ENCODE results near the gene CABP1. TPM values are rescaled to one million over a fixed set of nuclear protein-coding genes. Genes with fewer than 3 reads are reported as not detected.
A peak's percentile ranks its signal among the peaks of the same experiment; 100 is the strongest.

Gene CABP1
- total and polyA plus RNA-seq, 9 of the 15 experiments (the other 6 are each of a cell fraction or from before 2014, with no cell fraction given) = not detected

DNA sequence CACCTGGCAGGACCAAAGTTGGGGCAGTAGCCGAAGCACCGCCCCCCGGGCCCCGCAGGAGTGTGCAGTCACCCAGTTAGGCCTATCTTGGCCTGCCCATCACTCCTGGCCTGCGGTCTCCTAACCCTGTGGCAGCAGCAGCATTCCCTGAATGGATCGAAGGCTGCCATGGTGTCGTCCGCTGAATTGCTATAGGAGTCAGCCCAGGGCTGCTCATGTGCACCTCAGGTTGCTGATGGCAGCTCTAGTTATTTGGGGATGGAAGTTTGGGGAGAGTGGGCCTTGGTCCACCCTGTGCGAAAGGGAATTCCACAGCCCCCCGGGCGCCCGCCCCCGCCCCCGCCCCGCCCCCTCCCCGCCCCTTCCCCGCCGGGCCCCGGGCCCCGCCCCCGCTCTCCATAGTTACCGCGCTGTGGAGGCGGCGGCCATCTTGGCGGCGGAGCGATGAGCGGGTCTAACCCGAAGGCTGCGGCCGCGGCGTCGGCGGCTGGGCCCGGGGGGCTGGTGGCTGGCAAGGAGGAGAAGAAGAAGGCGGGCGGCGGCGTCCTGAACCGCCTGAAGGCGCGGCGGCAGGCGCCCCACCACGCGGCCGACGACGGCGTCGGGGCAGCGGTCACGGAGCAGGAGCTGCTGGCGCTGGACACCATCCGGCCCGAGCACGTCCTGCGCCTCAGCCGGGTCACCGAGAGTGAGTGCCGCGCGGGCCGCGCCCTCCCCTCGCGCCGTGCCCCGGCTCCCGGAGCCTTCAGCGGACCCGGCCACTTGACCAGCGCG is 69.8 kb downstream of the CABP1 start, which contains the start of gene UNC119B (continued):
- peak; percentile 63 for TF ChIP-seq CXXC5 (CRISPR knock-in tag; IDR thresholded peaks at IDR 0.05)
- TF ChIP-seq CTBP1 (IDR thresholded peaks at IDR 0.05; ENCODE audit: borderline replicate concordance) = peak; percentile 44; the same call in 1 of the 2 replicates
- no peak for TF ChIP-seq CREB1 (IDR thresholded peaks at IDR 0.05)
- TF ChIP-seq CREB1 (CRISPR knock-in tag; IDR thresholded peaks at IDR 0.05) = peak; percentile 56
- TF ChIP-seq TAF1 (IDR thresholded peaks at IDR 0.05; ENCODE audit: control insufficient read depth, extremely low read depth, insufficient read depth, low read length, severe bottlenecking) = peak; percentile 41
- peak; percentile 20 to 58; a peak in 2 of 4 replicates for TF ChIP-seq MAZ (CRISPR knock-in tag; conservative IDR thresholded peaks at IDR 0.05 in 1 of 2, IDR thresholded peaks at IDR 0.05 in 1 of 2)
- TF ChIP-seq, protein P1, sequence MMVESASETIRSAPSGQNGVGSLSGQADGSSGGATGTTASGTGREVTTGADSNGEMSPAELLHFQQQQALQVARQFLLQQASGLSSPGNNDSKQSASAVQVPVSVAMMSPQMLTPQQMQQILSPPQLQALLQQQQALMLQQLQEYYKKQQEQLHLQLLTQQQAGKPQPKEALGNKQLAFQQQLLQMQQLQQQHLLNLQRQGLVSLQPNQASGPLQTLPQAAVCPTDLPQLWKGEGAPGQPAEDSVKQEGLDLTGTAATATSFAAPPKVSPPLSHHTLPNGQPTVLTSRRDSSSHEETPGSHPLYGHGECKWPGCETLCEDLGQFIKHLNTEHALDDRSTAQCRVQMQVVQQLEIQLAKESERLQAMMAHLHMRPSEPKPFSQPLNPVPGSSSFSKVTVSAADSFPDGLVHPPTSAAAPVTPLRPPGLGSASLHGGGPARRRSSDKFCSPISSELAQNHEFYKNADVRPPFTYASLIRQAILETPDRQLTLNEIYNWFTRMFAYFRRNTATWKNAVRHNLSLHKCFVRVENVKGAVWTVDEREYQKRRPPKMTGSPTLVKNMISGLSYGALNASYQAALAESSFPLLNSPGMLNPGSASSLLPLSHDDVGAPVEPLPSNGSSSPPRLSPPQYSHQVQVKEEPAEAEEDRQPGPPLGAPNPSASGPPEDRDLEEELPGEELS (CRISPR knock-in tag; IDR thresholded peaks at IDR 0.05; ENCODE audit: borderline replicate concordance) = peak; percentile 32; the same call in 1 of the 2 replicates
- TF ChIP-seq TBP (optimal IDR thresholded peaks at IDR 0.05; ENCODE audit: low read depth, low read length) = peak; percentile 56
- TF ChIP-seq CCNT2 (IDR thresholded peaks at IDR 0.05; ENCODE audit: borderline replicate concordance, extremely low read depth, insufficient read length, low read depth, low read length) = peak; percentile 30
- TF ChIP-seq, protein P2, sequence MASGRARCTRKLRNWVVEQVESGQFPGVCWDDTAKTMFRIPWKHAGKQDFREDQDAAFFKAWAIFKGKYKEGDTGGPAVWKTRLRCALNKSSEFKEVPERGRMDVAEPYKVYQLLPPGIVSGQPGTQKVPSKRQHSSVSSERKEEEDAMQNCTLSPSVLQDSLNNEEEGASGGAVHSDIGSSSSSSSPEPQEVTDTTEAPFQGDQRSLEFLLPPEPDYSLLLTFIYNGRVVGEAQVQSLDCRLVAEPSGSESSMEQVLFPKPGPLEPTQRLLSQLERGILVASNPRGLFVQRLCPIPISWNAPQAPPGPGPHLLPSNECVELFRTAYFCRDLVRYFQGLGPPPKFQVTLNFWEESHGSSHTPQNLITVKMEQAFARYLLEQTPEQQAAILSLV (tag; IDR thresholded peaks at IDR 0.05) = no peak
